Gastrocnemius medialis (tissue), 4 donors: ENCODE measurements around the gene LCLAT1.

ENCODE experiments used
- CTCF ChIP-seq, 5 experiments: fragments of 450-650 bp in 3 of 5; fragments of 200-600 bp in 2 of 5; sonication (generic) in 2 of 5; IDR thresholded peaks in 4 of 5; conservative IDR thresholded peaks in 1 of 5; 1 replicate in 4 of 5; 2 replicates in 1 of 5; pipeline ENCODE4 v1.5.1; 2016 to 2019; ENCODE audit warnings: antibody characterized with exemption in 5 of 5, mild to moderate bottlenecking in 3 of 5, moderate library complexity in 3 of 5
- POLR2A ChIP-seq, 2 donors: fragments of 450-650 bp; IDR thresholded peaks; one replicate each; pipeline ENCODE4 v1.6.1; 2017; ENCODE audit warnings: antibody characterized with exemption in 2 of 2, mild to moderate bottlenecking in 2 of 2, moderate library complexity in 2 of 2

GRCh38 chr2:30482011-30482410 is 35.0 kb downstream of the LCLAT1 start:
- TF ChIP-seq CTCF (IDR thresholded peaks at IDR 0.05 in 4 of 5, conservative IDR thresholded peaks at IDR 0.05 in 1 of 5) (no peak), POLR2A (IDR thresholded peaks at IDR 0.05) (no peak)
